Neutrophil (primary cell): ENCODE results near the gene TGFBRAP1.

Experiments used
- H3K27ac ChIP-seq: fragments of 200-600 bp; sonication (generic); 2 replicates; pipeline ENCODE4 v1.5.1; 2016; ENCODE audit warnings: mild to moderate bottlenecking, moderate library complexity
- H3K27me3 ChIP-seq: fragments of 200-600 bp; sonication (generic); 2 replicates; pipeline ENCODE4 v1.6.0; 2016; ENCODE audit warnings: mild to moderate bottlenecking
- H3K36me3 ChIP-seq: fragments of 200-600 bp; sonication (generic); 2 replicates; pipeline ENCODE4 v1.5.1; 2017
- H3K4me1 ChIP-seq, 2 experiments: fragments of 200-600 bp in 1 of 2; sonication (generic) in 1 of 2; 1 replicate in 1 of 2; 2 replicates in 1 of 2; pipeline versions ENCODE4 v1.5.1 to v1.6.1; 2013 to 2016; ENCODE audit warnings: low read depth in 1 of 2, low read length in 1 of 2, mild to moderate bottlenecking in 1 of 2, moderate library complexity in 1 of 2; ENCODE audit not compliant: control insufficient read depth in 1 of 2, insufficient read depth in 1 of 2
- H3K4me3 ChIP-seq, 2 experiments: fragments of 200-600 bp in 1 of 2; sonication (generic) in 1 of 2; 1 replicate in 1 of 2; 2 replicates in 1 of 2; pipeline ENCODE4 v1.5.1; 2013 to 2016; ENCODE audit warnings: low read depth in 1 of 2, low read length in 1 of 2, mild to moderate bottlenecking in 1 of 2, moderate library complexity in 1 of 2
- H3K9me3 ChIP-seq: fragments of 200-600 bp; sonication (generic); 2 replicates; pipeline ENCODE4 v1.5.1; 2016
- CTCF ChIP-seq: fragments of 200-600 bp; sonication (generic); IDR thresholded peaks from 2 replicates; pipeline ENCODE4 v1.5.1; 2016; ENCODE audit warnings: antibody characterized with exemption

Gene TGFBRAP1

GRCh38 chr2:105321875-105322646, 7.5 kb downstream of the TGFBRAP1 start:
- no peaks in the 10 kb centered on the region for H3K36me3 ChIP-seq
- TF ChIP-seq CTCF: no peak
- H3K4me1 ChIP-seq: peaks cover 50 to 53% of the 10 kb centered on the region in 2 experiments
- no peaks in the 10 kb centered on the region for H3K9me3 ChIP-seq
- H3K27ac ChIP-seq: no peak overlapping the region
- no peak overlapping the region for H3K4me3 ChIP-seq
- no peaks in the 10 kb centered on the region for H3K27me3 ChIP-seq

GRCh38 chr2:105320651-105321215, 8.8 kb downstream of the TGFBRAP1 start:
- TF ChIP-seq CTCF: no peak
- Histone ChIP-seq H3K4me1 (peaks cover 40 to 43% of the 10 kb centered on the region in 2 experiments), H3K27ac (no peak overlapping the region), H3K4me3 (no peak overlapping the region), H3K36me3 (no peaks in the 10 kb centered on the region), H3K27me3 (no peaks in the 10 kb centered on the region), H3K9me3 (no peaks in the 10 kb centered on the region)

- H3K4me1 ChIP-seq: peaks cover 16 to 24% of the 10 kb centered on the region in 2 experiments
- no peaks in the 10 kb centered on the region for H3K36me3 ChIP-seq
- no peaks in the 10 kb centered on the region for H3K9me3 ChIP-seq
- H3K27ac ChIP-seq: no peak overlapping the region
- no peak for TF ChIP-seq CTCF
- no peaks in the 10 kb centered on the region for H3K27me3 ChIP-seq
- no peak overlapping the region for H3K4me3 ChIP-seq
Observed at GRCh38 chr2:105317937-105318336, 11.6 kb downstream of the TGFBRAP1 start.

GRCh38 chr2:105315314-105315713, 14.2 kb downstream of the TGFBRAP1 start:
- Histone ChIP-seq H3K27ac (no peak overlapping the region), H3K4me1 (peaks cover 12 to 23% of the 10 kb centered on the region in 2 experiments), H3K9me3 (no peaks in the 10 kb centered on the region), H3K36me3 (no peaks in the 10 kb centered on the region), H3K4me3 (no peak overlapping the region), H3K27me3 (no peaks in the 10 kb centered on the region)
- no peak for TF ChIP-seq CTCF

GRCh38 chr2:105313877-105314276, 15.7 kb downstream of the TGFBRAP1 start:
- Histone ChIP-seq H3K9me3 (no peaks in the 10 kb centered on the region), H3K4me3 (no peak overlapping the region), H3K36me3 (no peaks in the 10 kb centered on the region), H3K27me3 (no peaks in the 10 kb centered on the region), H3K27ac (peak overlapping the region; percentile 41), H3K4me1 (peaks cover 19 to 32% of the 10 kb centered on the region in 2 experiments)
- TF ChIP-seq CTCF: no peak
